GM21529 (cell line): ENCODE results near the gene PLA2G2F.
A peak's percentile ranks its signal among the peaks of the same experiment; 100 is the strongest.

ENCODE experiments used
- ATAC-seq: cut with Tn5 transposase; IDR thresholded peaks from one replicate; pipeline ENCODE4 v1.9.1; 2021; ENCODE audit not compliant: unreplicated experiment

The PLA2G2F gene

GRCh38 chr1:20142001-20142710 is 3.0 kb downstream of the PLA2G2F start:
- no peak for ATAC-seq

GRCh38 chr1:20143318-20143717 is 4.2 kb downstream of the PLA2G2F start:
- ATAC-seq, result no peak

- no peak for ATAC-seq
Observed at GRCh38 chr1:20143734-20144565, 4.8 kb downstream of the PLA2G2F start.

- ATAC-seq, result no peak
Observed at GRCh38 chr1:20147846-20148570, 8.9 kb downstream of the PLA2G2F start.

- ATAC-seq, result no peak
Observed at GRCh38 chr1:20148571-20149500, 9.7 kb downstream of the PLA2G2F start.

GRCh38 chr1:20149601-20150325 is 10.6 kb downstream of the PLA2G2F start:
- ATAC-seq, result no peak

DNA sequence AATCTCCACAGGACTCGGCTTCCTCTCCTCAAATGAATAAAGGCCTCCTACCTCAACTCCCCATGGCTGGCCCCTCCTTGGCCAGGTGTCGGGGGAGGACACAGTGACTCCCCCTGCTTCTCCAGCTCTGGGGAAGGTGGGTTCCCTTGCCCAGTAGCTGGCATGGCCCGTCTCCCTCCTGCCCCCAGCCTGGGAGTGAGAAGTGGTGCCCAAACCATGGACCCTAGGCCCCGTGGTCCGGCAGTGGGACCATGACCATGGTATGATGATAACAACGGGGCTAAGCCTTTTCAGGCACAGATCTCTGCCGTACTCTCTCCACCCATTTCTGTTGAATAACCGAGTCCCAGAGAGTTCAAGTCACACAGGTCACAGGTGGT is 11.2 kb downstream of the PLA2G2F start:
- no peak for ATAC-seq

GRCh38 chr1:20150969-20151368 is 11.8 kb downstream of the PLA2G2F start:
- ATAC-seq, result no peak

GRCh38 chr1:20151906-20152598 is 12.9 kb downstream of the PLA2G2F start:
- ATAC-seq, result peak; percentile 63

DNA sequence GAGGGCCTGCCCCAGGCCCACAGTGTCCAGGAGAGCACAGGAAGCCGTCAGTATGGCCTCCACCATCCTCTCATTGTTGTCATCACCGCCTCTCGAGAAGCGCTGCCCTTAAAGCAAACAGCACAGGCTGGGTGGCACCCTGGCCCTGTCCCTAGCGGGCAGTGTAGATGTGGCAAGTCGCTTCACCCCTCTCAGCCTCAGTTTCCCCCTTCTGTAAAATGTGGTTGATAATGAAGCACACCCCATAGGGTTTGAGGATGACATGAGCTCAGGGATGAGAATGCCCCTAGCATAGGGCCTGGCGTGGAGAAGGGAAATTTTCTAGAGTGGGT is 13.4 kb downstream of the PLA2G2F start:
- no peak for ATAC-seq

DNA sequence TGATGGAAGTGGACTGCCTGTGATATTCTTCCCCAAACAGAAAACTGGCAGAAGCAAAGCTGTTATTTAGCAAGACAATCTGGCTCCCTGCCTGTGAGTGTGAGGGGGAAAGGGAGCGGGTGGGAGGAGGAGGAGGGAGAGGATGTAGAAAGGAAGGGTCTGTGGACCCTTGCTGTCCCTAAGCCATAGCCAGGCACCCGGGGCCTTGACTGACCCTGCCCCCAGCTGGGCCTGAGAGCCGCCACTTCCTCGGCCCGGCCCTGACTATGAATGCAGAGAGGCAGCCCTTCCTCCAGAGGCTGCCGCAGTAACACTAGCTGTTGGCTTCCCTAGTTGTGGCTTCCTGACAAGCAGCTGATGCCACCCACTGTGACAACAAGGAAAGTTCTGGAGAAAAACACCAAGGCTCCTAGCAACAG is 13.9 kb downstream of the PLA2G2F start:
- no peak for ATAC-seq

- ATAC-seq, result no peak
Observed at GRCh38 chr1:20154301-20154831, 15.2 kb downstream of the PLA2G2F start.

DNA sequence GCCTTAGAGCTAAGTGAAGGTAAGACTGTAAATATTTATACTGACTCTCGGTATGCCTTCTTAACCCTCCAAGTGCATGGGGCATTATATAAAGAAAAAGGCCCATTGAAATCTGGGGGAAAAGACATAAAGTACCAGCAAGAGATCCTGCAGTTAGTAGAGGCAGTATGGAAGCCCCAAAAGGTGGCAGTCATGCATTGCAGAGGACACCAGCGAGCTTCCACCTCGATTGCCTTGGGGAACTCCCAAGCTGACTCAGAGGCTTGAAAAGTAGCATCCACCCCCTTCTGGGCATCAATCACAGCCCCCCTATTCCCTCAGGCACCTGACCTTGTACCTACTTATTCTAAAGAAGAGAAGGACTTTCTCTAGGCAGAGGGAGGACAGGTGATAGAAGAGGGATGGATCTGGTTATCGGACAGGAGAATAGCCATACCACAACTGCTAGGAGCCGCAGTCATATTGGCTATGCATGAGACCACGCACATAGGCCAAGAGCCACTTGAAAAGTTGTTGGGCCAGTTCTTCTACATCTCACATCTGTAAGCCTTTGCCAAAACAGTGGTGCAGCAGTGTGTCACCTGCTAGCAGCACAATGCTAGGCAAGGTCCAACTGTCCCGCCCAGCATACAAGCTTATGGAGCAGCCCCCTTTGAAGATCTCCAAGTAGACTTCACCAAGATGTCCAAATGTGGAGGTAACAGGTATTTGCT is 19.4 kb downstream of the PLA2G2F start:
- ATAC-seq, result no peak

DNA sequence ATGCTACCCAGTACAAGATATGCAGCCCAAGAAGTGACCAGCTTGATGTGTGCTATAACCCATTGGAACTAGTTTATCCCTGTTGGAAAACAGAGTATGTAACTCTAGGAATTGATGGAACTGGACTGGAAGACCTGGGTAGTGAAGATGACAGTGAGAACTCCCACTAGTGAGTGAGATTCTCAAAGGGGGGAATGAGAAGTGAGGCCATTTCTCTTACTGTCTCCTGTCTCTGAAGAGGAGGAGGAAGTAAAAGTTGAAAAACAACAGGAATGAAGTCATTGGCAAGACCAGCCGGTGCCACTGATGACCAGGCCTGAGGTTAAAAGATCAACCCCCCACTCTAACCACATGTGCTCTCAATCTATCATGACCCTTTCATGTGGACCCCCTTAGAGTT is 20.9 kb downstream of the PLA2G2F start:
- ATAC-seq, result no peak

GRCh38 chr1:20164694-20165202 is 25.6 kb downstream of the PLA2G2F start:
- no peak for ATAC-seq

- ATAC-seq, result no peak
Observed at GRCh38 chr1:20165522-20165951, 26.4 kb downstream of the PLA2G2F start.

DNA sequence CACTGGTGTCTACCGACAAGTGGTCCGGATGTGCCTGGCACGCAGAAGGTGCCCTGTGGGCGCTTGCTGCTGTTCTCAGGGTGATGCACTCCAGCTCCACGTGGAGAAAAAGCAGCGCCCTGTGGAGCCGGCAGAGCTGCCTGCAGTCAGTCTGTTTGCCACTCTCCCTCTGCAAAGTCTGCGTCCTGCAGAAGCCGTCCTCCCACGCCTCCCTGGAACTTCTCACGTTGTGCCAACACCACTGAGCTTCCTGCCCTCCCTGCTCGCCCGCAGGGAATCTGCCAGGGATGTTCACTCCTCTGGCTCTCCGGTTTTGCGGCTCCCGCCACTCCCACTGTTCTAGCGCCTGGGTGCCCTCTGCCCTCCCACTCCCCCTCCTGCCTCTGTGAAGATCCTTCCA is 26.9 kb downstream of the PLA2G2F start:
- no peak for ATAC-seq

DNA sequence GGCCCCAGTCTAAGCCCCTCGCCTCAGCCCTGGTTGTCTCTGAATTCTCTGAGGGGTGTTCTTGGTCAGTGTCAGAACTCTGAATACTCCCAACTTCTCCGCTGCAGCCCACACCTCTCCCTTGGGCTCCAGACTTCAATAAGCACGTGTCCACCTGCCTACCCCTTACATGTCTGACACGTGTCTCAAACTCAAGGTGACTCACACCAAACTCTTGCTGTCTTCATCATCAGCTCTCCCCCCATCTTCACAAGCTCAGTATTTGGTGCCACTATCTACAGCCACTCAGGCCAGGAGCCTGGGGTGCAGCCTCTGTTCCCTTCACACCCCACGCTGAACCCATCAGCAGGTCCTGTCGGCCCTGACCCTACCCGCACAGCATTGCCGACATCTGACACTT is 28.0 kb downstream of the PLA2G2F start:
- no peak for ATAC-seq
